GM19035 (cell line): ENCODE data around the gene SLC10A4.

ENCODE experiments used
- ATAC-seq: cut with Tn5 transposase; IDR thresholded peaks from one replicate; pipeline ENCODE4 v1.9.1; 2021; ENCODE audit not compliant: unreplicated experiment

The SLC10A4 gene

GRCh38 chr4:48489683-48490011 is 6.5 kb downstream of the SLC10A4 start:
- no peak for ATAC-seq

- ATAC-seq, result no peak
These were observed 7.0 kb downstream of the SLC10A4 start, which contains the start of gene ZAR1 for GRCh38 chr4:48490012-48490679. ZAR1 (plus strand) TSS chr4:48490252; CDS start chr4:48490292, 40 bp downstream.

- no peak for ATAC-seq
These were observed 7.8 kb downstream of the SLC10A4 start for GRCh38 chr4:48490680-48491513.

GRCh38 chr4:48491514-48492176 is 8.5 kb downstream of the SLC10A4 start:
- ATAC-seq, result no peak

GRCh38 chr4:48493452-48494100 is 10.4 kb downstream of the SLC10A4 start:
- no peak for ATAC-seq

- ATAC-seq, result no peak
These were observed 12.8 kb downstream of the SLC10A4 start for GRCh38 chr4:48495941-48496340.

GRCh38 chr4:48498895-48499294 is 15.8 kb downstream of the SLC10A4 start:
- no peak for ATAC-seq

GRCh38 chr4:48499551-48500066 is 16.5 kb downstream of the SLC10A4 start:
- ATAC-seq, result peak; percentile 75

GRCh38 chr4:48503233-48504025 is 20.3 kb downstream of the SLC10A4 start:
- ATAC-seq, result no peak

- no peak for ATAC-seq
These were observed 20.8 kb downstream of the SLC10A4 start for GRCh38 chr4:48504026-48504330.

GRCh38 chr4:48504352-48504751 is 21.2 kb downstream of the SLC10A4 start:
- no peak for ATAC-seq

GRCh38 chr4:48506716-48507115 is 23.6 kb downstream of the SLC10A4 start:
- ATAC-seq, result no peak

- no peak for ATAC-seq
These were observed 26.4 kb downstream of the SLC10A4 start for GRCh38 chr4:48509543-48509942.

GRCh38 chr4:48518143-48518542 is 35.0 kb downstream of the SLC10A4 start:
- ATAC-seq, result no peak

GRCh38 chr4:48526406-48526805 is 43.3 kb downstream of the SLC10A4 start:
- no peak for ATAC-seq

- ATAC-seq, result no peak
These were observed 55.2 kb downstream of the SLC10A4 start for GRCh38 chr4:48538358-48538757.
